SU-DHL-6 (cell line): ENCODE results near the gene GMEB2.

Experiments used
- H2AFZ ChIP-seq: fragments of 200-600 bp; sonication (generic); 2 replicates; pipeline ENCODE4 v1.6.1; 2014; ENCODE audit warnings: low read depth, mild to moderate bottlenecking, moderate library complexity, mixed read lengths, antibody characterized with exemption, low read length; ENCODE audit not compliant: severe bottlenecking
- H3F3A ChIP-seq: fragments of 200-600 bp; shearing (Covaris generic); 2 replicates; pipeline ENCODE4 v1.6.0; 2016; ENCODE audit warnings: antibody characterized with exemption, mild to moderate bottlenecking; ENCODE audit not compliant: insufficient read depth
- H3K27ac ChIP-seq: fragments of 200-600 bp; sonication (generic); 2 replicates; pipeline ENCODE4 v1.5.1; 2016; ENCODE audit warnings: low read depth, mild to moderate bottlenecking, low read length, moderate library complexity, mixed read lengths
- H3K27me3 ChIP-seq: fragments of 200-600 bp; sonication (generic), shearing (Covaris generic); 2 replicates; pipeline ENCODE4 v1.6.0; 2014; ENCODE audit warnings: mild to moderate bottlenecking, low read length
- H3K36me3 ChIP-seq: fragments of 200-600 bp; sonication (generic); 2 replicates; pipeline ENCODE4 v1.6.1; 2014; ENCODE audit warnings: mild to moderate bottlenecking, low read length, mixed read lengths
- H3K4me2 ChIP-seq: fragments of 300-600, 200-600 bp; shearing (Covaris generic), sonication (generic); 2 replicates; pipeline ENCODE4 v1.6.0; 2014; ENCODE audit warnings: low read length, low read depth, mild to moderate bottlenecking; ENCODE audit not compliant: poor library complexity, severe bottlenecking
- H3K4me3 ChIP-seq: fragments of 200-600 bp; sonication (generic); 2 replicates; pipeline ENCODE4 v1.5.1; 2014; ENCODE audit warnings: antibody characterized with exemption, low read length, mild to moderate bottlenecking, mixed read lengths; ENCODE audit not compliant: insufficient read depth, poor library complexity, severe bottlenecking
- H3K79me2 ChIP-seq: fragments of 200-600 bp; sonication (generic); 2 replicates; pipeline ENCODE4 v1.6.1; 2014; ENCODE audit warnings: mild to moderate bottlenecking, low read length, moderate library complexity; ENCODE audit not compliant: insufficient read depth
- H3K9ac ChIP-seq: fragments of 200-600 bp; sonication (generic); 2 replicates; pipeline ENCODE4 v1.7.0; 2014; ENCODE audit warnings: mild to moderate bottlenecking, low read length
- H3K9me2 ChIP-seq: fragments of 200-600 bp; sonication (generic); replicated peaks from 2 replicates; pipeline ENCODE4 v1.6.1; 2014; ENCODE audit warnings: low read length; ENCODE audit not compliant: insufficient read depth
- H3K9me3 ChIP-seq: fragments of 200-600 bp; sonication (generic); 2 replicates; pipeline ENCODE4 v1.6.1; 2014; ENCODE audit warnings: low read length, mixed read lengths; ENCODE audit not compliant: insufficient read depth
- H4K20me1 ChIP-seq: fragments of 200-600 bp; sonication (generic); 2 replicates; pipeline ENCODE4 v1.6.1; 2014; ENCODE audit warnings: low read depth, mild to moderate bottlenecking, antibody characterized with exemption, low read length, moderate library complexity, mixed read lengths
- EZH2phosphoT487 ChIP-seq: fragments of 200-600 bp; sonication (generic), shearing (Covaris generic); conservative IDR thresholded peaks from 2 replicates; pipeline ENCODE4 v1.6.1; 2018; ENCODE audit warnings: mild to moderate bottlenecking, antibody characterized with exemption, low read length, moderate library complexity, mixed read lengths
- TF ChIP-seq, protein P1 (sequence below): fragments of 200-600 bp; sonication (generic); IDR thresholded peaks from one replicate; pipeline ENCODE4 v1.5.1; 2017; ENCODE audit warnings: antibody characterized with exemption, mild to moderate bottlenecking, low read length, moderate library complexity; ENCODE audit not compliant: insufficient read depth, poor library complexity, severe bottlenecking

The GMEB2 gene

DNA sequence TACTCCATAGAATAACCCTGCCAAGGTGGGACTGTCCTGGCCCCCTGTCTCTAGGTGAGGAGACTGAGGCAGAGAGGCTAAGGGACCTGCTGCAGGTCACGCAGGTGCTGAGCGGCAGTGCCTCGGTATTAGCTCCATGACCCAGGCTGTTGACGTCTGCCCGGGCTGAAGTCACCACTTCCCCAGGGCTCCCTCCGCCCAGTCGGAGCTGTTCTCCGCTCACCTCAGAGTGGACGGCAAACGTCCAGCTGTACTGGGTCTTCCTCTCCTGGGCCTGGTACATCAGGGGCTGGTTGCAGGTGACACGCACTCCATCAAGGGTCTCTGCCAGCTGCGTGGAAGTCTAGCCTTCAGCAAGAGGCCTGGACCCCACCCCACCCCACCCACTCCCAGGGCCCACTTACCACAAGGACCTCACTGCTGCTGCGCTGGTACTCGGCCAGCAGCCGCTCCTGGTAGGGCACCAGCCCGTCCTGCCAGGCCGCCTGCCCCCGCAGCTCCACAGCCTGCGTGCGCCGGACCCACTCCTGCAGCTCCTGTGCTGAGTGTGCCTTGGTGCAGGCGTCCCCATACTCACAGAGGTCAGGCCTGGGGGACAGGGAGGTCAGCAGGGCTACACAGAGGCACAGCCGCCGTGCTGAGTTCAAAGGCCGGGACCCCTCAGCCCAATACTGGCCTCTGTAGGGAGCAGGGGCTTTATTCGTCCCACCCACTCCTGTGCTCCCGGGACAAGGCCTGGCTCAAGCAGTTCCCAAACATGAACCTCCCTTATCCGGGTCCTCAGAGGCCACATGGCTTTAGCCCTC, 56.4 kb downstream of the GMEB2 start:
- no peak overlapping the region for H3K4me3 ChIP-seq
- no peaks in the 10 kb centered on the region for H3K36me3 ChIP-seq
- no peaks in the 10 kb centered on the region for H3F3A ChIP-seq
- H3K9ac ChIP-seq = no peak overlapping the region
- no peaks in the 10 kb centered on the region for H3K9me2 ChIP-seq
- no peak overlapping the region for H2AFZ ChIP-seq
- no peak overlapping the region for H3K4me2 ChIP-seq
- no peak overlapping the region for H3K27ac ChIP-seq
- TF ChIP-seq, protein P1, sequence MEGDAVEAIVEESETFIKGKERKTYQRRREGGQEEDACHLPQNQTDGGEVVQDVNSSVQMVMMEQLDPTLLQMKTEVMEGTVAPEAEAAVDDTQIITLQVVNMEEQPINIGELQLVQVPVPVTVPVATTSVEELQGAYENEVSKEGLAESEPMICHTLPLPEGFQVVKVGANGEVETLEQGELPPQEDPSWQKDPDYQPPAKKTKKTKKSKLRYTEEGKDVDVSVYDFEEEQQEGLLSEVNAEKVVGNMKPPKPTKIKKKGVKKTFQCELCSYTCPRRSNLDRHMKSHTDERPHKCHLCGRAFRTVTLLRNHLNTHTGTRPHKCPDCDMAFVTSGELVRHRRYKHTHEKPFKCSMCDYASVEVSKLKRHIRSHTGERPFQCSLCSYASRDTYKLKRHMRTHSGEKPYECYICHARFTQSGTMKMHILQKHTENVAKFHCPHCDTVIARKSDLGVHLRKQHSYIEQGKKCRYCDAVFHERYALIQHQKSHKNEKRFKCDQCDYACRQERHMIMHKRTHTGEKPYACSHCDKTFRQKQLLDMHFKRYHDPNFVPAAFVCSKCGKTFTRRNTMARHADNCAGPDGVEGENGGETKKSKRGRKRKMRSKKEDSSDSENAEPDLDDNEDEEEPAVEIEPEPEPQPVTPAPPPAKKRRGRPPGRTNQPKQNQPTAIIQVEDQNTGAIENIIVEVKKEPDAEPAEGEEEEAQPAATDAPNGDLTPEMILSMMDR = no peak
- no peak for TF ChIP-seq EZH2phosphoT487
- no peaks in the 10 kb centered on the region for H3K79me2 ChIP-seq
- H4K20me1 ChIP-seq = no peaks in the 10 kb centered on the region
- no peaks in the 10 kb centered on the region for H3K9me3 ChIP-seq
- no peaks in the 10 kb centered on the region for H3K27me3 ChIP-seq

DNA sequence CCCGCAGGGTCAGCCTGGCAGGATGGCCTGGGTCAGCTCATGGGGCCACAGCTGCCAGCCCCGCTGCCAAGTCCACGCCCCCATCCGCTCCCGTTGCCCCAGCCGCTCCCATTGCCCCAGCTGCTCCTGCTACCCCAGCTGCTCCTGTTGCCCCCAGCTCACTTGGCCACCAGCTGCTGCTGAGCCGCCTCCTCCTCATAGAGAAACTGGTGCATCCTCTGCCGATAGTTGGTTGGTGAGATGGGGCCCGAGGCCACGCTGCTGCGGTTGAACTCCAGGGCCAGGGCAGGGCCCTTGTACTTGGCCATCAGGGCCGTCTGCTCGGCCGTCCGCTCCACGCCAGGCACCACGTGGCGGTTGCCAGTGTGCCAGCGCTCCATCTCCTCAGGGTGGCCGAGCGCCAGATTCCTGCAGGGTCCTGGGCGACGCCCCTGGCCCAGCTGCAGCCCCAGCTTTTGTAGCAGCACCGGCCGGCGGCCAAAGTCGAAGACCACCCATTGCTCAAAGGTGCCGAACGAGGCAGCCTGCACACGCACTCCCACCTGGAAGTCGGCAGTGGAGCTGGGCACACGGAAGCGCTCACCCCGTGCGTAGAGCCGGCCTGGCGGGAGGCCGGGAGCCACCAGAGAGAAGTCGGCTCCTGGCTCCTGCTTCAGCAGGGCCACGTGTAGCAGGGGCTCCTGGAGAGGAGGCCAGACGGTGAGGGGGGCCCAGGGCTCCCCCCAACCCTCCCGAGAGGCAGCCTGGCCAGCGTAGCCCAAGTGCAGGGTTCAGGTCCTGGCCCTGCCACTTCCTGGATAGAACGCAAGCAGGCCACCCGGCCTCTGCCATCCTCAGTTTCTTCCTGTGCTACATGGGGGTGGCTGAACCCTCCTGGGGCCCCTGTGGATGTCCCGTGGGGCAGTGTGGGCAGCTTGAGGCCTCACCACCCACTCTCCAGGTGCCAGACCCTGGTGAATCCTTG, 57.6 kb downstream of the GMEB2 start:
- H3K4me2 ChIP-seq = no peak overlapping the region
- no peak overlapping the region for H3K9ac ChIP-seq
- no peaks in the 10 kb centered on the region for H3K9me2 ChIP-seq
- no peak overlapping the region for H3K27ac ChIP-seq
- H3K79me2 ChIP-seq = no peaks in the 10 kb centered on the region
- H4K20me1 ChIP-seq = no peaks in the 10 kb centered on the region
- H2AFZ ChIP-seq = no peak overlapping the region
- TF ChIP-seq, protein P1 = no peak
- TF ChIP-seq EZH2phosphoT487 = no peak
- H3K36me3 ChIP-seq = no peaks in the 10 kb centered on the region
- no peaks in the 10 kb centered on the region for H3K27me3 ChIP-seq
- H3K4me3 ChIP-seq = no peak overlapping the region
- no peaks in the 10 kb centered on the region for H3K9me3 ChIP-seq
- no peaks in the 10 kb centered on the region for H3F3A ChIP-seq

DNA sequence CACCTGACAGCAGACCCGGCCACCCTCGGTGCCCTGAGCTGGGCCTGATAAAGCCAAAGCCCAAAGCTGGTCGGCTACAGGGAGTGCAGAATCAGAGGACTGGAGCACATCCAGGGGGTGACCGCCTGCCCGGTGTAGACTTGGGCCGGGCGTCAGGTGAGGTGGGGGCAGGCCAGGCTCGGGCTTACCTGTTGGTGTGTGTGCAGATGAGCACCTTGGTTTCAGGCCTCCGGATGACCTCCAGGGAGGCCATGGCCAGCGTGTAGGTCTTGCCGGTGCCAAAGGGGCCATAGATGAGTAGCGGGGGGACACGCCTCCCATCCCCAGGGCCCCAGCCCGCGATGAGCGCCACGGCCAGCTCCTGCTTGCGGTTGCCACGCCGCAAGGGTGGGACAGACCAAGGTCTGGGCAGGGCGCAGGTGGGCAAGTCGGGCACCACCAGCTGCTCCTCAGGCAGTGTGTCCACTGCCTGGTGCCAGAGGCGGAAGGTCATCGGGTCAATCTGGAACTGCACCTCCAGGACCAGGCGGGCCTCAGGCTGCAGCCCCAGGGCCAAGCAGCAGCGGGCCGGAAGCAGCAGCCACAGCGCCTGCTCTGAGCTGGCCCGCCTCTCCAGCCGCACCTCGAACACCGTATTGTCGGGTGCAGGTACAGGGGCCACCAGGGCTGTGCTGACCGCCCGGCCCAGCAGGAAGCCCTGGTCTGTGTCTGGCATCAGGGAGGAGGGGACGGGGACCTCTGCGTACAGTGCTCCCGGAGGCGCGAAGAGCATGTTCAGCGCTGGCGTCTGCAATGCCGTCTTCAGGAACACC, 58.5 kb downstream of the GMEB2 start:
- TF ChIP-seq EZH2phosphoT487 = no peak
- TF ChIP-seq, protein P1 = no peak
- Histone ChIP-seq H3K79me2 (no peaks in the 10 kb centered on the region), H3K4me3 (no peak overlapping the region), H3K27ac (no peak overlapping the region), H3K36me3 (no peaks in the 10 kb centered on the region), H3K27me3 (no peaks in the 10 kb centered on the region), H3K4me2 (no peak overlapping the region), H3F3A (no peaks in the 10 kb centered on the region), H2AFZ (no peak overlapping the region), H3K9me3 (no peaks in the 10 kb centered on the region), H4K20me1 (no peaks in the 10 kb centered on the region), H3K9ac (no peak overlapping the region), H3K9me2 (no peaks in the 10 kb centered on the region)
